Measurements from ENCODE around the gene FAM174C. TPM values are rescaled to one million over a fixed set of nuclear protein-coding genes. Genes with fewer than 3 reads are reported as not detected.

The FAM174C gene
- total and polyA plus RNA-seq, 12 donors = 8.2 to 70.2 (median 13.4) TPM

DNA sequence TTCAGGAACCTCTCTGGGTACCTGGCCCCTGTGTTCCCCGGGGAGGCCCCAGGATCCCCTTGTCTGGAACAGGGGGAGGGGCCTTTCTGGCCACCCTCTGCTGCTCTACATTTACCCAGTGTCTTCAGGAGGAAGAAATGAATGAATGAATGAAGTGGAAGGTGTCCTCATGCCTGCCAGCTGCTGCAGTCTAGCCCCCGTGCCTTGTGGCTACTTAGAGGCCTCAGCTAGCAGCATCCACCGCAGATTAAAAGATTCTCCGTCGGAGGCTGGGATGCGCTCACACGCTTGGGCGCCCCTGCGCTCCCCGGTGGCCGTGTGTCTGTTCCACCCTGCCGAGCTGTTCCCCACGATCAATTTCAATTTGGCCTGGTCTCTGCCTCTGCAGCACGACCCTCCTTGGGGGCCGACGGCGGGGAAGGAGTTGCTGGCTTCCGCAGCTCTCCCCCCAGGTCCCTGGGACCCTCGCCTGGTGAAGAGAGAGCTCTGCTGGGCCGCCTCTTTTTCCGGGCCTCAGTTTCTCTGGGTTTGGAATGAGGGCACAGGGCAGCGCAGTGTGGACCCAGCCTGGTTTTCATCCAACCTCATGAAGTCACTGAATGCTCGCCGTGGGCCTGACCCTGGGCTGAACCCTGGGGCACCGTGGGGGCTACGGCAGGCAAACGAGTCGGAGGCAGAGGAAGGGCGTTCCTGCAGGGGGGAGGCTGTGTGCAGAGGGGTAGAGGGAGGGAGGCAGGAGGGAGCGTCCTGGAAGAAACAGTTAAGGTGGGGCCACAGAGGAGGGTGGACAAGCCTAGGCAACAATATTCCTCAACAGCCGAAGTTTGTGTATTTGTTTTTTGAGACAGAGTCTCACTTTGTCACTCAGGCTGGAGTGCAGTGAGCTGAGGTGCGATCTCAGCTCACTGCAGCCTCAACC is 38.6 kb downstream of the FAM174C start:
- Histone ChIP-seq H3K4me1 (peaks cover 0 to 9% (median 5%) of the 10 kb centered on the region in 9 donors), H3K4me3 (no peak overlapping the region), H3K36me3 (no peaks in the 10 kb centered on the region), H3K27me3 (peaks cover 0 to 84% (median 64%) of the 10 kb centered on the region in 7 donors), H3K27ac (no peak overlapping the region), H3K9me3 (no peaks in the 10 kb centered on the region)
- TF ChIP-seq, protein P1, sequence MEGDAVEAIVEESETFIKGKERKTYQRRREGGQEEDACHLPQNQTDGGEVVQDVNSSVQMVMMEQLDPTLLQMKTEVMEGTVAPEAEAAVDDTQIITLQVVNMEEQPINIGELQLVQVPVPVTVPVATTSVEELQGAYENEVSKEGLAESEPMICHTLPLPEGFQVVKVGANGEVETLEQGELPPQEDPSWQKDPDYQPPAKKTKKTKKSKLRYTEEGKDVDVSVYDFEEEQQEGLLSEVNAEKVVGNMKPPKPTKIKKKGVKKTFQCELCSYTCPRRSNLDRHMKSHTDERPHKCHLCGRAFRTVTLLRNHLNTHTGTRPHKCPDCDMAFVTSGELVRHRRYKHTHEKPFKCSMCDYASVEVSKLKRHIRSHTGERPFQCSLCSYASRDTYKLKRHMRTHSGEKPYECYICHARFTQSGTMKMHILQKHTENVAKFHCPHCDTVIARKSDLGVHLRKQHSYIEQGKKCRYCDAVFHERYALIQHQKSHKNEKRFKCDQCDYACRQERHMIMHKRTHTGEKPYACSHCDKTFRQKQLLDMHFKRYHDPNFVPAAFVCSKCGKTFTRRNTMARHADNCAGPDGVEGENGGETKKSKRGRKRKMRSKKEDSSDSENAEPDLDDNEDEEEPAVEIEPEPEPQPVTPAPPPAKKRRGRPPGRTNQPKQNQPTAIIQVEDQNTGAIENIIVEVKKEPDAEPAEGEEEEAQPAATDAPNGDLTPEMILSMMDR (IDR thresholded peaks at IDR 0.05) = no peak
- DNase-seq = no peak
- 69 to 75% methylated on average over 32 of the region's 32 CpGs for WGBS, 2 donors
- ATAC-seq = no peak
- intact Hi-C loops (cut with DNase I) = loop anchor here in 1 of 10 donors (10.0 kb wide), 1 partner anchor 211 kb away; the partner anchor contains the start of gene PLK5

DNA sequence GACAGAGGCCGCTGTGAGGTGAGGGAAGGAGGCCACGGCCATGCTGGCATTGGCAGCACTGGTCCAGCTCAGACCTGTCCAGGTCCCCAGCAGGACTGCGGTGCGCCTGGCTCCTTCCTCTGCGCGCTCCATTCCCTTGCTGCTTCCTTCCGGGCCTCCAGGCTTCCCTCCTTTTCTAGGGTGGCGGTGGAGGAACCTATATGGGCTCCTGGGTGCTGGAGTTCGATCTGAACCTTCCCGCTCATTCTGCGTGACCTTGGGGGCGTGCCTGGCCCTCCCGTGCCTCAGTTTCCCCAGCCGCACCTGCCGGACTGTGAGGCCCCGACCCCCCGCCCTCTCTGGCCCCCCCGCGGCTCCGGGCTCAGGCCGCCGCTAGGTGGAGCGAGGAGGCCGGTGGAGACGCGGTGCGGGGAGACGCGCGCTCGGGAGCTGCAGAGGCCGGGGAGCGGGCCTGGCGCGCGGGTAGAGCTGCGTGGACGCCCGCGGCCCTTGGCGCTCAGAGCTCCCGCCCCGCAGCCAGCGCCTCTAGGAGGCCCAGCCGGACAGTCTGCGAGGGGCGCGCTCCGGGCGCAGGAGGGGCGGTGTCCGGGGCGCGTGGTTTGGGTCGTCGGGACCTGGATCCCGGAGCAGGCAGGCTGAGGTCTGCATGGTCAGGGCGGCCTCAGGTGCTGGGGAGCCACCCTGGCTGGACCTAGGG is 40.3 kb downstream of the FAM174C start:
- 10 to 14% methylated on average over 44 to 58 of the region's 58 CpGs for WGBS, 2 donors
- no peak overlapping the region for H3K27ac ChIP-seq
- TF ChIP-seq, protein P1 (IDR thresholded peaks at IDR 0.05) = peak; percentile 35 to 82 (median 69)
- no peaks in the 10 kb centered on the region for H3K9me3 ChIP-seq
- H3K36me3 ChIP-seq = no peaks in the 10 kb centered on the region
- H3K27me3 ChIP-seq = peaks cover 0 to 85% (median 65%) of the 10 kb centered on the region in 7 donors
- peak; percentile 26 to 59 for DNase-seq
- intact Hi-C loops (cut with DNase I) = loop anchor here in 1 of 10 donors (10.0 kb wide), 1 partner anchor 209 kb away; the partner anchor contains the start of gene PLK5
- H3K4me3 ChIP-seq = peak overlapping the region in 6 of 10 donors; percentile 17 to 45 (median 30)
- peak; percentile 66 to 86 (median 78) for ATAC-seq
- H3K4me1 ChIP-seq = peaks cover 0 to 9% (median 5%) of the 10 kb centered on the region in 9 donors

DNA sequence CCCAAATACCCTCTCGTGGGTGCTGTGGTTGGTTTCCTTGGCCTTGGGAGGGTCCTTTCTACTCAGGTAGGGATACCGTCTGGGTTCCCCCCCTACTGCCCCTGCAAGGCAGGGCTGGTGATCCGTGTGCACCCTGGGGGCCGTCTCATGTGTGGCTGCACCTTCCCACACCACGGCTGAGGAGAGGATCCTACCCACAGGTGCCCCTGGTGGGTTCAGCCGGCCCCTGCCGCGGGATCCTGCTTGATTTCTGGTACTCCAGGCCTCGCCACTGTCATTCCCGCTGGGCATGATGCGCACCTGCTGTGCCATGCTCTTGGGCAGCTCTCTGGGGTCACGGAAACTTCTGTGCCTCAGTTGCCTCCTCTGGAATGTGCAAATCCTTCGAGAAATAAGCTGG is 41.1 kb downstream of the FAM174C start:
- Histone ChIP-seq H3K27me3 (peaks cover 0 to 81% (median 64%) of the 10 kb centered on the region in 7 donors), H3K36me3 (no peaks in the 10 kb centered on the region), H3K4me3 (no peak overlapping the region), H3K27ac (no peak overlapping the region), H3K9me3 (no peaks in the 10 kb centered on the region), H3K4me1 (peaks cover 0 to 9% (median 5%) of the 10 kb centered on the region in 9 donors)
- 73 to 79% methylated on average over 13 of the region's 13 CpGs for WGBS, 2 donors
- TF ChIP-seq, protein P1 (IDR thresholded peaks at IDR 0.05) = no peak
- no peak for ATAC-seq
- no peak for DNase-seq
- intact Hi-C loops (cut with DNase I) = loop anchor here in 1 of 10 donors (10.0 kb wide), 1 partner anchor 208 kb away; the partner anchor contains the start of gene PLK5
